ENCODE measurements around the gene RNF4.

RNF4 gene

DNA sequence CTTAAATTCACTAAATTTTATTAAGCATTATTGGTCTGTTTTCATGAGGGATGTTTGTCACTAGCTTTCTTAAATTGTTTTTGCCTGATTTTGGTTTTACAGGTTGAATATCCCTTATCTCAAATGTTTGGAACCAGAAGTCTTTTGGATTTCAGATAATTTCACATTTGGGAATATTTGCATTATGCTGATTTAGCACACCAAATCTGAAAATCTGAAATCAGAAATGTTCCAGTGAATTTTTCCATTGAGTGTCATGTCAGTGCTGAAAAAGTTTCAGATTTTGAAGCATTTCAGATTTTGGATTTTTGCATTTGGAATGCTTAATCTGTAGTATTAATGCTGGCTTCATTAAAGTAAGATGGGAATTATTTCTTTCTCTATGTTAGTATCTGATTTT, 82.2 kb downstream of the RNF4 start:
- H3K4me3 ChIP-seq (ENCODE audit: low read depth, low read length), result no peak overlapping the region
- TF ChIP-seq, protein P1, sequence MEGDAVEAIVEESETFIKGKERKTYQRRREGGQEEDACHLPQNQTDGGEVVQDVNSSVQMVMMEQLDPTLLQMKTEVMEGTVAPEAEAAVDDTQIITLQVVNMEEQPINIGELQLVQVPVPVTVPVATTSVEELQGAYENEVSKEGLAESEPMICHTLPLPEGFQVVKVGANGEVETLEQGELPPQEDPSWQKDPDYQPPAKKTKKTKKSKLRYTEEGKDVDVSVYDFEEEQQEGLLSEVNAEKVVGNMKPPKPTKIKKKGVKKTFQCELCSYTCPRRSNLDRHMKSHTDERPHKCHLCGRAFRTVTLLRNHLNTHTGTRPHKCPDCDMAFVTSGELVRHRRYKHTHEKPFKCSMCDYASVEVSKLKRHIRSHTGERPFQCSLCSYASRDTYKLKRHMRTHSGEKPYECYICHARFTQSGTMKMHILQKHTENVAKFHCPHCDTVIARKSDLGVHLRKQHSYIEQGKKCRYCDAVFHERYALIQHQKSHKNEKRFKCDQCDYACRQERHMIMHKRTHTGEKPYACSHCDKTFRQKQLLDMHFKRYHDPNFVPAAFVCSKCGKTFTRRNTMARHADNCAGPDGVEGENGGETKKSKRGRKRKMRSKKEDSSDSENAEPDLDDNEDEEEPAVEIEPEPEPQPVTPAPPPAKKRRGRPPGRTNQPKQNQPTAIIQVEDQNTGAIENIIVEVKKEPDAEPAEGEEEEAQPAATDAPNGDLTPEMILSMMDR (IDR thresholded peaks at IDR 0.05; ENCODE audit: low read depth, low read length, missing control alignments), result no peak

DNA sequence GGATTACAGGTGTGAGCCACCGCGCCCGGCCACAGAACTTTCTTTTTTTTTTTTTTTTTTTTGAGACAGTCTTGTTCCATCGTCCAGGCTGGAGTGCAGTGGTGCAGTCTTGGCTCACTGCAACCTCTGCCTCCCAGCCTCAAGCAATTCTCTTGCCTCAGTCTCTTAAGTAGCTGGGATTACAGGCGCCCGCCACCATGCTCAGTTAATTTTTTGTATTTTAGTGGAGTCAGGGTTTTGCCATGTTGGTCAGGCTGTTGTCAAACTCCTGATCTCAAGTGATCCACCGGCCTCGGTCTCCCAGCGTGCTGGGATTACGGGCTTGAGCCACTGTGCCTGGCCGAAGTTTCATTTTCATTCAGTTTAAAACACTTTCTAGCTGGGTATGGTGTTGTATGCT, 83.9 kb downstream of the RNF4 start:
- in situ Hi-C loops (cut with HindIII; ENCODE audit: low pct_ligation_motif_present, low sequenced_read_pairs), result no loop called here
- TF ChIP-seq, protein P1 (IDR thresholded peaks at IDR 0.05; ENCODE audit: low read depth, low read length, missing control alignments), result no peak
- no peaks in the 10 kb centered on the region for H3K27me3 ChIP-seq (replicated peaks)
- DNase-seq, result no peak
- H3K27ac ChIP-seq, result no peak overlapping the region
- no peaks in the 10 kb centered on the region for H3K36me3 ChIP-seq (replicated peaks)
- no peak overlapping the region for H3K4me3 ChIP-seq (ENCODE audit: low read depth, low read length)

More for the DNA sequence above, 82.2 kb downstream of the RNF4 start:
- H3K27me3 ChIP-seq (replicated peaks), result no peaks in the 10 kb centered on the region
- no peak overlapping the region for H3K27ac ChIP-seq
- no peaks in the 10 kb centered on the region for H3K36me3 ChIP-seq (replicated peaks)
- DNase-seq, result no peak
- in situ Hi-C loops (cut with HindIII; ENCODE audit: low pct_ligation_motif_present, low sequenced_read_pairs), result no loop called here

DNA sequence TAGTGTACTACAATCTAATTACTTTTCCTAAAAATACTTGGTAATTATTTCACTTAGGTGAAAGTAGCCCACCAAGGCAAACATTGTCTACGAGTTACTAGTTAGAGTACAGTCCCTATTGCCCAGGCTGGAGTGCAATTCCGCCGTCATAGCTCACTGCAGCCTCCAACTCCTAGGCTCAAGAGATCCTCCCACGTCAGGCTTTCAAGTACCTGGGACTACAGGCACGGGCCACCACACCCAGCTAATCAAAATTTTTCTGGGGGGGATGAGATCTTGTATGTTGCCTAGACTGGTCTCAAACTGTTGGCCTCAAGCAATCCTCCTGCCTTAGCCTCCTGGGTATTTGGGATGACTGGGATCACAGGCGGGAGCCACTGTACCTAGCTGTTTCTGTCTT, 89.4 kb downstream of the RNF4 start:
- Histone ChIP-seq H3K27ac (no peak overlapping the region), H3K27me3 (replicated peaks) (no peaks in the 10 kb centered on the region), H3K36me3 (replicated peaks) (peaks cover 2% of the 10 kb centered on the region), H3K4me3 (ENCODE audit: low read depth, low read length) (no peak overlapping the region)
- in situ Hi-C loops (cut with HindIII; ENCODE audit: low pct_ligation_motif_present, low sequenced_read_pairs), result no loop called here
- no peak for DNase-seq
- TF ChIP-seq, protein P1 (IDR thresholded peaks at IDR 0.05; ENCODE audit: low read depth, low read length, missing control alignments), result no peak

DNA sequence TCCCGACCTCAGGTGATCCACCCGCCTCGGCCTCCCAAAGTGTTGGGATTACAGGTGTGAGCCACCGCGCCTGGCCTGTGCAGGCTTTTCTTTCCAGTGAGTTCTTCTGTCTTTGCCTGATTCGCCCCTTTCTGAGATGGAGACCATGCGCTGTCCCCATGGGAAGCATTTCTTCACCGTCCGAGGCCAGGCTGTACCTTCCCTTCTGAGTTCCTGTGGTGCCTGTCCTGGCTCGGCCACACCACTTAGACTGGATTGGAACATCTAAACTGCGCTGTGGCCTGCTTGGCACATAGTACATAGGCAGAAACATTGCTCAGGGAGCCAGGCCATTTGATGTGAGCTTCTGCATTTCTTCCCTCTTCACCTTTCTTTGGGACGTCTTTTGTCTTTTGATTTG, 91.3 kb downstream of the RNF4 start:
- Histone ChIP-seq H3K4me3 (ENCODE audit: low read depth, low read length) (no peak overlapping the region), H3K36me3 (replicated peaks) (peaks cover 4% of the 10 kb centered on the region), H3K27ac (no peak overlapping the region), H3K27me3 (replicated peaks) (no peaks in the 10 kb centered on the region)
- no peak for DNase-seq
- in situ Hi-C loops (cut with HindIII; ENCODE audit: low pct_ligation_motif_present, low sequenced_read_pairs), result no loop called here
- TF ChIP-seq, protein P1 (IDR thresholded peaks at IDR 0.05; ENCODE audit: low read depth, low read length, missing control alignments), result no peak
